Suprapubic skin (tissue), 4 donors: ENCODE data around the gene TMPRSS7. TPM values are rescaled to one million over a fixed set of nuclear protein-coding genes. Genes with fewer than 3 reads are reported as not detected.

Experiments used
- DNase-seq, 2 donors: peaks; one replicate each; pipeline ENCODE4 v3.0.0-alpha.2; 2019; ENCODE audit warnings: low spot score in 2 of 2
- H3K27ac ChIP-seq: fragments of 200-600 bp; sonication (generic); one replicate; pipeline ENCODE4 v1.5.1; 2019
- H3K27me3 ChIP-seq: fragments of 200-600 bp; sonication (generic); one replicate; pipeline ENCODE4 v1.5.1; 2019
- H3K36me3 ChIP-seq: fragments of 200-600 bp; sonication (generic); one replicate; pipeline ENCODE4 v1.5.1; 2019
- H3K4me1 ChIP-seq: fragments of 200-600 bp; sonication (generic); one replicate; pipeline ENCODE4 v1.5.1; 2019
- H3K4me3 ChIP-seq: fragments of 200-600 bp; sonication (generic); one replicate; pipeline ENCODE4 v1.5.1; 2019; ENCODE audit warnings: mild to moderate bottlenecking
- H3K9me3 ChIP-seq: fragments of 200-600 bp; sonication (generic); one replicate; pipeline ENCODE4 v1.5.1; 2019
- CTCF ChIP-seq, 2 donors: fragments of 200-600 bp in 1 of 2; fragments of 450-650 bp in 1 of 2; sonication (generic) in 1 of 2; IDR thresholded peaks; one replicate each; pipeline ENCODE4 v1.5.1; 2016 to 2019; ENCODE audit warnings: antibody characterized with exemption in 2 of 2, mild to moderate bottlenecking in 1 of 2, moderate library complexity in 1 of 2
- EP300 ChIP-seq: sonication (generic); formaldehyde crosslinking; IDR thresholded peaks from one replicate; pipeline ENCODE4 v1.6.1; 2017; ENCODE audit warnings: antibody characterized with exemption
- POLR2A ChIP-seq, 2 donors: fragments of 450-650 bp; IDR thresholded peaks; one replicate each; pipeline ENCODE4 v1.6.1; 2017; ENCODE audit warnings: antibody characterized with exemption in 2 of 2, mild to moderate bottlenecking in 2 of 2, moderate library complexity in 2 of 2
- POLR2AphosphoS5 ChIP-seq, 3 donors: sonication (generic); formaldehyde crosslinking; IDR thresholded peaks; one replicate each; pipeline ENCODE4 v1.6.1; 2017; ENCODE audit warnings: antibody characterized with exemption in 3 of 3
- WGBS: methylation state at CpG from one replicate; pipeline ENCODE4 v1.1.5; 2018; 5-methylcytosine and 5-hydroxymethylcytosine counted together
- total RNA-seq, 4 donors: library from RNA; depleted of rRNA; stranded (reverse); fragments of >200 nt; gene quantifications; one replicate each; pipeline ENCODE4 v1.1.0, GENCODE V29; 2016

Gene TMPRSS7
- total RNA-seq, 4 donors from 2014 or later = 0.40 to 1.0 (median 0.49) TPM; not detected in 1

GRCh38 chr3:112119962-112120836 is 85.7 kb downstream of the TMPRSS7 start:
- 64% methylated on average over 9 of the region's 9 CpGs for whole genome bisulfite sequencing
- Histone ChIP-seq H3K27me3 (no peaks in the 10 kb centered on the region), H3K4me1 (no peaks in the 10 kb centered on the region), H3K4me3 (no peak overlapping the region), H3K36me3 (no peaks in the 10 kb centered on the region), H3K9me3 (no peaks in the 10 kb centered on the region), H3K27ac (no peak overlapping the region)
- no peak for DNase-seq
- TF ChIP-seq EP300 (no peak), POLR2A (IDR thresholded peaks at IDR 0.05) (no peak), CTCF (IDR thresholded peaks at IDR 0.05) (no peak), POLR2AphosphoS5 (IDR thresholded peaks at IDR 0.05) (no peak)

GRCh38 chr3:112121577-112122547 is 87.3 kb downstream of the TMPRSS7 start:
- WGBS = 93% methylated on average over 2 of the region's 2 CpGs
- no peaks in the 10 kb centered on the region for H3K27me3 ChIP-seq
- no peak for DNase-seq
- no peak overlapping the region for H3K27ac ChIP-seq
- H3K36me3 ChIP-seq = no peaks in the 10 kb centered on the region
- H3K9me3 ChIP-seq = no peaks in the 10 kb centered on the region
- no peak overlapping the region for H3K4me3 ChIP-seq
- TF ChIP-seq POLR2A (IDR thresholded peaks at IDR 0.05) (no peak), CTCF (IDR thresholded peaks at IDR 0.05) (no peak), POLR2AphosphoS5 (IDR thresholded peaks at IDR 0.05) (no peak), EP300 (no peak)
- H3K4me1 ChIP-seq = peaks cover 6% of the 10 kb centered on the region

- Histone ChIP-seq H3K27me3 (no peaks in the 10 kb centered on the region), H3K9me3 (no peaks in the 10 kb centered on the region), H3K4me1 (peaks cover 11% of the 10 kb centered on the region), H3K36me3 (no peaks in the 10 kb centered on the region), H3K27ac (no peak overlapping the region), H3K4me3 (no peak overlapping the region)
- no peak for DNase-seq
- TF ChIP-seq POLR2A (IDR thresholded peaks at IDR 0.05) = no peak
- no peak for TF ChIP-seq POLR2AphosphoS5 (IDR thresholded peaks at IDR 0.05)
- no peak for TF ChIP-seq CTCF (IDR thresholded peaks at IDR 0.05)
- no peak for TF ChIP-seq EP300
Observed at GRCh38 chr3:112122870-112123269, 88.3 kb downstream of the TMPRSS7 start.

GRCh38 chr3:112123548-112123947 is 89.0 kb downstream of the TMPRSS7 start:
- WGBS = 97% methylated on average over 2 of the region's 2 CpGs

More at GRCh38 chr3:112123548-112123947, 89.0 kb downstream of the TMPRSS7 start:
- Histone ChIP-seq H3K27me3 (no peaks in the 10 kb centered on the region), H3K4me3 (no peak overlapping the region), H3K4me1 (peaks cover 14% of the 10 kb centered on the region), H3K27ac (no peak overlapping the region), H3K9me3 (no peaks in the 10 kb centered on the region), H3K36me3 (no peaks in the 10 kb centered on the region)
- TF ChIP-seq CTCF (IDR thresholded peaks at IDR 0.05) (no peak), POLR2AphosphoS5 (IDR thresholded peaks at IDR 0.05) (no peak), POLR2A (IDR thresholded peaks at IDR 0.05) (no peak), EP300 (no peak)
- no peak for DNase-seq
